Measurements from ENCODE around the gene RPL36. TPM values are rescaled to one million over a fixed set of nuclear protein-coding genes. Genes with fewer than 3 reads are reported as not detected.

Gene RPL36
- total RNA-seq, 1 donor from 2014 or later = 1,170 TPM

- DNase-seq = no peak
- H3K4me3 Mint-ChIP-seq = no peak overlapping the region
- H3K27ac Mint-ChIP-seq = no peak overlapping the region
- H3K4me1 Mint-ChIP-seq = no peaks in the 10 kb centered on the region
- CTCF ChIA-PET = no interaction called here
- H3K36me3 Mint-ChIP-seq (ENCODE audit: low read depth) = peaks cover 91% of the 10 kb centered on the region
- no peak for ATAC-seq (ENCODE audit: low read depth)
- no peak for TF ChIP-seq CTCF (IDR thresholded peaks at IDR 0.05)
- no peaks in the 10 kb centered on the region for H3K9me3 Mint-ChIP-seq
- POLR2A ChIA-PET = no interaction called here
- intact Hi-C loops (cut with micrococcal nuclease) = no loop called here
- no peaks in the 10 kb centered on the region for H3K27me3 Mint-ChIP-seq
Observed at GRCh38 chr19:5654931-5655330, 35.2 kb upstream of the RPL36 start.

GRCh38 chr19:5655412-5655811 lies 34.7 kb upstream of the RPL36 start:
- Mint-ChIP-seq H3K27me3 (no peaks in the 10 kb centered on the region), H3K4me3 (no peak overlapping the region), H3K4me1 (no peaks in the 10 kb centered on the region), H3K36me3 (ENCODE audit: low read depth) (peaks cover 91% of the 10 kb centered on the region), H3K27ac (no peak overlapping the region), H3K9me3 (no peaks in the 10 kb centered on the region)
- POLR2A ChIA-PET = no interaction called here
- TF ChIP-seq CTCF (IDR thresholded peaks at IDR 0.05) = no peak
- CTCF ChIA-PET = no interaction called here
- no peak for DNase-seq
- intact Hi-C loops (cut with micrococcal nuclease) = no loop called here
- ATAC-seq (ENCODE audit: low read depth) = no peak

- intact Hi-C loops (cut with micrococcal nuclease) = no loop called here
- Mint-ChIP-seq H3K4me1 (no peaks in the 10 kb centered on the region), H3K4me3 (no peak overlapping the region), H3K27ac (no peak overlapping the region), H3K27me3 (no peaks in the 10 kb centered on the region), H3K36me3 (ENCODE audit: low read depth) (peaks cover 88% of the 10 kb centered on the region), H3K9me3 (no peaks in the 10 kb centered on the region)
- TF ChIP-seq CTCF (IDR thresholded peaks at IDR 0.05) = no peak
- CTCF ChIA-PET = no interaction called here
- POLR2A ChIA-PET = interaction anchor here (1.2 kb wide), 1 partner anchor 39 kb away, joined by 3 read pairs; the partner anchor contains the start of genes SAFB and SAFB2
- ATAC-seq (ENCODE audit: low read depth) (no peak), DNase-seq (no peak)
Observed at GRCh38 chr19:5661483-5661882, 28.6 kb upstream of the RPL36 start.

GRCh38 chr19:5663904-5664303 lies 26.2 kb upstream of the RPL36 start:
- ATAC-seq (ENCODE audit: low read depth) (no peak), DNase-seq (no peak)
- H3K4me1 Mint-ChIP-seq = no peaks in the 10 kb centered on the region
- no peak overlapping the region for H3K4me3 Mint-ChIP-seq
- ChIA-PET POLR2A (no interaction called here), CTCF (no interaction called here)
- intact Hi-C loops (cut with micrococcal nuclease) = no loop called here
- H3K36me3 Mint-ChIP-seq (ENCODE audit: low read depth) = peaks cover 88% of the 10 kb centered on the region
- no peak overlapping the region for H3K27ac Mint-ChIP-seq
- H3K9me3 Mint-ChIP-seq = no peaks in the 10 kb centered on the region
- no peak for TF ChIP-seq CTCF (IDR thresholded peaks at IDR 0.05)
- H3K27me3 Mint-ChIP-seq = no peaks in the 10 kb centered on the region

GRCh38 chr19:5664515-5664914 lies 25.6 kb upstream of the RPL36 start:
- POLR2A ChIA-PET = no interaction called here
- intact Hi-C loops (cut with micrococcal nuclease) = no loop called here
- H3K27me3 Mint-ChIP-seq = no peaks in the 10 kb centered on the region
- no peak overlapping the region for H3K4me3 Mint-ChIP-seq
- no peak for TF ChIP-seq CTCF (IDR thresholded peaks at IDR 0.05)
- H3K9me3 Mint-ChIP-seq = no peaks in the 10 kb centered on the region
- H3K36me3 Mint-ChIP-seq (ENCODE audit: low read depth) = peaks cover 90% of the 10 kb centered on the region
- DNase-seq (no peak), ATAC-seq (ENCODE audit: low read depth) (no peak)
- no peak overlapping the region for H3K27ac Mint-ChIP-seq
- no peaks in the 10 kb centered on the region for H3K4me1 Mint-ChIP-seq
- CTCF ChIA-PET = no interaction called here

Data from activated B cell treated with CpG ODN at 0.5 μM for 24 hours (primary cell).